HCT116 (cell line): Measurements from ENCODE around the gene CCDC9B.

Experiments
- ATF3 ChIP-seq: IDR thresholded peaks from 2 replicates; pipeline ENCODE4 v1.6.1; 2012
- CEBPB ChIP-seq: IDR thresholded peaks from 2 replicates; pipeline ENCODE4 v1.6.1; 2012; ENCODE audit warnings: low read depth
- CTCF ChIP-seq, 3 experiments: fragments of 200-600 bp in 1 of 3; sonication (generic) in 1 of 3; IDR thresholded peaks in 2 of 3; conservative IDR thresholded peaks in 1 of 3; 2 replicates each; pipeline ENCODE4 v1.5.1; 2012 to 2017; ENCODE audit warnings: low read depth in 2 of 3, low read length in 2 of 3, antibody characterized with exemption in 1 of 3, borderline replicate concordance in 1 of 3, control low read depth in 1 of 3, mild to moderate bottlenecking in 1 of 3, mixed read lengths in 1 of 3, mixed run types in 1 of 3, moderate library complexity in 1 of 3; ENCODE audit not compliant: insufficient read depth in 1 of 3
- EZH2 ChIP-seq: fragments of 200-600 bp; sonication (generic); IDR thresholded peaks from 2 replicates; pipeline ENCODE4 v1.6.1; 2017; ENCODE audit warnings: antibody characterized with exemption, mixed run types
- EZH2phosphoT487 ChIP-seq: fragments of 200-600 bp; IDR thresholded peaks from 2 replicates; pipeline ENCODE4 v1.6.1; 2018; ENCODE audit warnings: antibody characterized with exemption, borderline replicate concordance
- MAX ChIP-seq: IDR thresholded peaks from 2 replicates; pipeline ENCODE4 v1.6.1; 2012
- POLR2AphosphoS5 ChIP-seq: IDR thresholded peaks from 2 replicates; pipeline ENCODE4 v1.6.1; 2011; ENCODE audit warnings: mild to moderate bottlenecking, low read depth, low read length, moderate library complexity
- RAD21 ChIP-seq: IDR thresholded peaks from 2 replicates; pipeline ENCODE4 v1.6.1; 2012; ENCODE audit warnings: low read depth, mild to moderate bottlenecking
- SP1 ChIP-seq: IDR thresholded peaks from 2 replicates; pipeline ENCODE4 v1.6.1; 2012; ENCODE audit warnings: low read depth
- SRF ChIP-seq: IDR thresholded peaks from 2 replicates; pipeline ENCODE4 v1.6.1; 2012; ENCODE audit warnings: low read depth
- YY1 ChIP-seq: IDR thresholded peaks from 2 replicates; pipeline ENCODE4 v1.6.1; 2011; ENCODE audit warnings: low read length, low read depth, moderate library complexity, mild to moderate bottlenecking; ENCODE audit not compliant: insufficient replicate concordance; ENCODE audit errors: extremely low read depth
- ZFX ChIP-seq: fragments of 450-650 bp; IDR thresholded peaks from 2 replicates; pipeline ENCODE4 v1.6.1; 2017

GRCh38 chr15:40306908-40307307, 33.8 kb downstream of the CCDC9B start:
- TF ChIP-seq POLR2AphosphoS5 (no peak), MAX (no peak), CTCF (IDR thresholded peaks at IDR 0.05 in 2 of 3, conservative IDR thresholded peaks at IDR 0.05 in 1 of 3; ENCODE audit: borderline replicate concordance in 1 of 3, insufficient read depth in 1 of 3, low read depth in 2 of 3, low read length in 2 of 3) (no peak), CEBPB (no peak), RAD21 (no peak), SP1 (no peak), ZFX (no peak), EZH2 (no peak), ATF3 (no peak), SRF (no peak), EZH2phosphoT487 (no peak), YY1 (no peak)
